GM19099 (cell line): Measurements from ENCODE around the gene ZBTB47.

Source experiments
- POLR2A ChIP-seq: IDR thresholded peaks from 3 replicates; pipeline ENCODE4 v1.6.1; 2011; ENCODE audit warnings: low read depth; ENCODE audit not compliant: insufficient read length; ENCODE audit errors: extremely low read depth

The ZBTB47 gene

DNA sequence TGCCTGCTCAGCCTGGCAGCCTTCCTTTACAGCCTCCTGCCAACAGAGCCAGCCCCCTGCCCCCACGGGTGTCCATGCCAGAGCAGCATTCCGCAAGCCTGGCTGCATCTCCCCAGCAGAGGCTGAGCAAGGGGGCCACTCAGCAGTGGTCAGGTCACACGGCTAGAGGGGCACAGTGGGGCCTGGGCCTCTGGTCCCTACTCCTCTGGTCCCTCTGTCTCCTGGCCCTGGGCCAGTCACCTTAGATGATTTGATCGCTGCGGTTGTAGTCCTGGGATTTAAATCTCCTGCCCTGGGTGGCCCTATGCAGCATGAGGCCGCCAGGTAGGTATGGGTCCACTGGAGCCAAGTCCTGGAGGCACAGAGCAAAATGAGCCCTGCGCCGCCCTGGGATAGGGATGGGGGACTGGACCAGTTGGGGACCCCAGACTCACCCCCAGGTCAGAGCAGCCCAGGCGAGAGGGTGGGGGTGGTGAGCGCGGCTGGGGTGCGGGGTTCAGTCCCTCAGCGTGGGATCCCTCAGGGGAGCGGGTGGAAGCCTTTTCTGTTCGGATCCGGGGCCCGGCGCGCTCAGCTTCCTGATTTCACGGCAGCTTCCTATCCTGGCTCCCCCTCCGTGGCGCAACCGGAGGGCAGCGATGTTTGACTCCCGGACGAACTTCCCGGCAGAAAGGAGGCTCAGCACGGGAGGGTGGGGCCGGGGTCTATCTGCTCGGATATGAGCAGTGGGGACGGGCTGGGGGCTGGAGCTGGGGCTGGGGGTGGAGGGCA is at the start of gene ZBTB47:
ZBTB47 (plus strand) TSS at position 138 of the 771 bp plus-strand sequence. CDS start 4,659 bp downstream, outside the sequence.
- TF ChIP-seq POLR2A: no peak

- TF ChIP-seq POLR2A: no peak
Observed at GRCh38 chr3:42605546-42606173, 47.8 kb upstream of the ZBTB47 start.

DNA sequence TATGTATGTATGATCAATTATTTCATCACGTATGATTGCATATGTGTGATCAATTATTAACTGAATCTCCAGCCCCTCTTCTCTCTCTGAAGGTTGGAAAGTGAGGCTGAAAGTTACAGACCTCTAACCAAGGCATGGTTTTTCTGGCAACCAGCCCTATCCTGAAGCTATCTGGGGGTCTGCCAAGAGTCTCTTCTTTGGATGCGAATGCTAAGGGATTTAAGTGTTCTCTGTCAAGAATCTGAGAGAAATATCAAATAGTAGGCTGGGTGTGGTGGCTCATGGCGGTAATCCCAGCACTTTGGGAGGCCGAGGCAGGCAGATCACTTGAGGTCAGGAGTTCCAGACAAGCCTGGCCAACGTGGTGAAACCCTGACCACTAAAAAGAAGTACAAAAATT is 44.9 kb upstream of the ZBTB47 start:
- TF ChIP-seq POLR2A: no peak

DNA sequence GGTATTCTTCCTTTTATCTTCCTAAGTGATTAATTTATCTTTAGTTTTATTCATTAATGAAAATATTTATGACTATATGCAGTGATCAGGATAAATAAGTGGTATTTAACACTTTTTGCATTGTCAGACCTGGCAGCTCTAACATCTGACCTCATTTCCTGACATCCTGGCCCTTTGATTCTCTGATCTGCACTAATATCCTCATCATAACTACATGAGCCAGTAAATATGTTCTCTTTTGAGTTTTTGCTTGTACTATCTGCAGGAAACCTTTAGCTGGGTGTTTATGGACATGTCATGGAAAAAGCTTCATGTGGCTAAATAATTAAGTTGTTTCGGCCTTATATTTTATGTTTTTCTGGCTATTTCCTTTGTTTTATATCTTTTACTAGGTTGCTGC is 42.5 kb upstream of the ZBTB47 start:
- no peak for TF ChIP-seq POLR2A

- TF ChIP-seq POLR2A: no peak
Observed at GRCh38 chr3:42612217-42612616, 41.3 kb upstream of the ZBTB47 start.

DNA sequence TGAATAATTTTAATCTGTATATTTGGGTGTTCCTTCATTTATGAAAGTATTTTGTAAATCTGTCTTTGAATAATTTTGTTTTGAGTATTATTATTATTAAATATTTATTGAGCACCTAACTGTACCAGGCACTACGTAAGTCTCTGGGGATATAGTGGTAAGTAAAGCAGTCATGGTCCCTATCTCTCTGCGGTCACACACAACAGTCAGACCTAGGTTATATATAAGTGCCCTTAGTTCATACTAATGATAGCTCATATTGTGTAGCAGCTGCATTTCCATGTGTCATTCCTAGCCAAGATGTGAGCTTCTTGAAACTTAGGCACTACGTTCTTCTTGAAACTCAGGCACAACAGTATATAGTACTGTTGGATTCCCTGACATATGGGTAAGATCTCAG is 40.6 kb upstream of the ZBTB47 start:
- TF ChIP-seq POLR2A: no peak

GRCh38 chr3:42613462-42613861 is 40.0 kb upstream of the ZBTB47 start:
- no peak for TF ChIP-seq POLR2A

GRCh38 chr3:42631620-42632019 is 21.9 kb upstream of the ZBTB47 start:
- no peak for TF ChIP-seq POLR2A

DNA sequence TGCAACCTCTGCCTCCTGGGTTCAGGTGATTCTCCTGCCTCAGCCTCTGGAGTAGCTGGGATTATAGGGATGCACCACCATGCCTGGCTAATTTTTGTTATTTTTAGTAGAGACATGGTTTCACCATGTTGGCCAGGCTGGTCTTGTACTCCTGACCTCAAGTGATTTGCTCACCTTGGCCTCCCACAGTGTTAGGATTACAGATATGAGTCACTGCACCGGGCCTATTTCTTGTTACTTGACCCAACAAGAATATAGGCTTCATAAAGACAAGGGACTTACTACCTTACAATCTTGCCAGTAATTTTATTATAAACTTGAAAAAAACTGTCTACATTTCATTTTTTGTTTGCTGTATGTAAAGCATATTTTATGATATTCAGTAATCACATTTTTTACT is 21.4 kb upstream of the ZBTB47 start:
- TF ChIP-seq POLR2A: no peak

- TF ChIP-seq POLR2A: no peak
Observed at GRCh38 chr3:42633544-42633943, 20.0 kb upstream of the ZBTB47 start.

DNA sequence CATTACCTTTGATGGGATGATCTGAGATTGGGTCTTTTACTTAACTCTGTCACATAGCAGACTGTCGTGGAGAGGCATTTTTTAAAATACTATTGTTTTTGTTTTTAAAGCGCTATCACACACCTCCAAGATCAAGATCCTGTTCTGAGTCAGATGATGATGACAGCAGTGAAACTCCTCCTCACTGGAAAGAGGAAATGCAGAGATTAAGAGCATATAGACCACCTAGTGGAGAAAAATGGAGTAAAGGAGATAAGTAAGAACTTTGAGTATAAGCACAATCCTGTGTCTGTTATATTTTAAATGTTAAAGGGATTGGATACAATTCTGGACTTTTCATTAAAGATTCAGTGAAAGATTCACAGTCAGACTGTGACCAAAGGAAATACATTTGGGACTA is 18.4 kb upstream of the ZBTB47 start:
- TF ChIP-seq POLR2A: no peak

DNA sequence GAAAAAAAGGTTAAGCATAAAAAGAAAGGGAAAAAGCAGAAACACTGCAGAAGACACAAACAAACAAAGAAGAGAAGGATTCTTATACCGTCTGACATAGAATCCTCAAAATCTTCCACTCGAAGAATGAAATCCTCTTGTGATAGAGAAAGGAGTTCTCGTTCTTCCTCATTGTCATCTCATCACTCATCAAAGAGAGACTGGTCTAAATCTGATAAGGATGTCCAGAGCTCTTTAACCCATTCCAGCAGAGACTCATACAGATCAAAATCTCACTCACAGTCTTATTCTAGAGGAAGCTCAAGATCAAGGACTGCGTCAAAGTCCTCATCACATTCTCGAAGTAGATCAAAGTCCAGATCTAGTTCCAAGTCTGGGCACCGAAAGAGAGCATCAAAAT is 16.5 kb upstream of the ZBTB47 start:
- TF ChIP-seq POLR2A: no peak

GRCh38 chr3:42638339-42638842 is 15.1 kb upstream of the ZBTB47 start:
- TF ChIP-seq POLR2A: no peak

DNA sequence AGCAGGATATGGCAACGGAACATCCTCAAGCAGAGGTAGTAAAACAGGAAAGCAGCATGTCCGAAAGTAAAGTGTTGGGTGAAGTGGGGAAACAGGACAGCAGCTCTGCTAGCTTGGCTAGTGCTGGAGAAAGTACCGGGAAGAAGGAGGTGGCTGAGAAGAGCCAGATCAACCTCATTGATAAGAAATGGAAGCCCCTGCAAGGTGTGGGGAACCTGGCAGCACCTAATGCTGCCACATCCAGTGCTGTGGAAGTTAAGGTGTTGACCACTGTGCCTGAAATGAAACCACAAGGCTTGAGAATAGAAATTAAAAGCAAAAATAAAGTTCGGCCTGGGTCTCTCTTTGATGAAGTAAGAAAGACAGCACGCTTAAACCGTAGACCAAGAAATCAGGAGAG is 14.3 kb upstream of the ZBTB47 start:
- no peak for TF ChIP-seq POLR2A

GRCh38 chr3:42640129-42640528 is 13.4 kb upstream of the ZBTB47 start:
- TF ChIP-seq POLR2A: no peak

DNA sequence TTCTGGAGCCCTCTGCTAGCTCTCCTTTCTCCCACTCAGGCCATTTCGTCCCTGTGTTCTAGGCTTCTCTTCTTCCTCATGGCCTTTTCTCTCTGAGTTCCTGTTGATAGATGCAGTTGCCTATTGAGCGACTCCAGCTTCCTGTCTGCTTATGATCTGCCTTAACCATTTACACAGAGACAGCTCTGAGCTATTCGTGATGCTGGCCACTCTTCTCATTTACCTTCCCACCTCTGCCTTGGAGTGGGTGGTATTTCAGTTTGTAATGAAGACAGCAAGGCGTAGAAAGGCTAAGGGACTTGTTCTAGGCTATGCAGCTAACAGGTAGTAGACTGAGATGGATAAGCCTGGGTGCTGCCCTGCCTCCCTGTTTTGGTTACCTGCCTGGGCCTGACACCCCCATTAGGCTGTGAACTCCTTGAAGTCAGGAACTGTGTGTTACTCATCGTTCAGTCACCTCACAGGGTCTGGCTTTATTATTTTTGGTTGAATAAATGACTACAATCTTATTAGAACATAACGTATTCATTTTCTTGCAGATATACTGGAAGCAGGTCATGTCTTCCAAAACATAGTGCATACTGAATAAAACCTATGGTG is 12.6 kb upstream of the ZBTB47 start:
- no peak for TF ChIP-seq POLR2A

- TF ChIP-seq POLR2A: no peak
Observed at GRCh38 chr3:42647821-42648459, 5.6 kb upstream of the ZBTB47 start.
